GM18870 (cell line): ENCODE data around the gene NELFB.

Experiments used
- ATAC-seq: cut with Tn5 transposase; IDR thresholded peaks from one replicate; pipeline ENCODE4 v1.9.1; 2021; ENCODE audit warnings: moderate library complexity; ENCODE audit not compliant: unreplicated experiment

The NELFB gene

GRCh38 chr9:137313326-137313936 lies 58.3 kb downstream of the NELFB start:
- no peak for ATAC-seq

DNA sequence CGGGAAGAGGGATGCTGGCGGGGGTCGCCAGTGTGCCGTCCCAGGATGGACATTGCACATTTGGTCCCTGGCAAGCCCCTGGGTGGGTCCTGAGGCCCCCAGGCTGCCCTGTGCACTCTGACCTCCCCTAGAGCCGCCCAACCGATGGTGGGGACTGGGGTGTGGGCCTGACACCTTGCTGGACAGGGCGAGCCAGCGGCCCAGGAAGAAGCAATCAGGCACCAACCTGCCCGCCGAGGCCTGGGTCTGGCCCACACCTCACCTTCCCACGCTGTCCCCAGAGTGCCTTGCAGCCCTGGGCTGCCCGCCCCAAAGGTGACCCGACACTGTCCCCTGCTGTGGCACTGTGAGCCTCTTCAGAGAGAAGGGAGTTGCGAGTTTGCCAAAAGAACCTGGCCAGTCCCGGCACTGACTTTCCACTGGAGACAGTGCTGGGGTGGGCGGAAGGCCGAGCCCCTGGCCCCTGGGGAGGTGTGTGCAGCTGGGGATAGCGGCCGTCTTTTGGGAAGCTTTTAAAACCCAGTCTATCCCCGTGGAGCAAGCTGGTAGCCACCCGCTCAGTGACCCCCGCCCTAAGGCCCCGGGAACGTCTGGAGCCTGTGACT lies 58.9 kb downstream of the NELFB start:
- ATAC-seq = no peak

GRCh38 chr9:137314561-137315560 lies 59.7 kb downstream of the NELFB start:
- ATAC-seq = no peak

DNA sequence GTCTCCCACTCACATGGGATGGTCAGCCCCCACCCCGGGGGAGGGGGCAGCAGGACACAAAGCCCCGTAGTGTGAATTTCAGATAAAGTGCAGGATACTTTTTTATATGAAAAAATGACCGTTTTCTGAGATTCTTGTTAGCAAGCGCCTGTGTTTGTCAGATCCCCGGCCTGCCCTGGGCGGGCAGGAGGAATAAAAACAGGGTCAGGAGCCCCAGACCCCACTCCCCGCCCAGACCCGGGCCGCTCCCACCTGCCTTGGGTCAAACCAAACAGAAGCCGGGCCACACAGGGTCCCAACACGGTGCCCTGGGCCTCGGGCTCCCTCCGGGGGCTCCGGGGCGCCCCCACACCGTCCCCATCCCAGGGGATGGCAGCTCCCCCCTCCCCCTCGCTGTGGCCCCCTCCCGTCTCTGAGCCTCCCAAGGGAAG lies 60.5 kb downstream of the NELFB start:
- ATAC-seq = no peak

- no peak for ATAC-seq
These were observed 61.2 kb downstream of the NELFB start for GRCh38 chr9:137316012-137316981.

GRCh38 chr9:137317021-137317717 lies 62.0 kb downstream of the NELFB start:
- no peak for ATAC-seq

GRCh38 chr9:137317718-137318511 lies 62.8 kb downstream of the NELFB start:
- ATAC-seq = no peak

- no peak for ATAC-seq
These were observed 63.5 kb downstream of the NELFB start for GRCh38 chr9:137318602-137319001.

GRCh38 chr9:137319011-137319738 lies 64.0 kb downstream of the NELFB start:
- no peak for ATAC-seq

- no peak for ATAC-seq
These were observed 64.8 kb downstream of the NELFB start for GRCh38 chr9:137319739-137320551.

- no peak for ATAC-seq
These were observed 65.6 kb downstream of the NELFB start for GRCh38 chr9:137320555-137321384.

DNA sequence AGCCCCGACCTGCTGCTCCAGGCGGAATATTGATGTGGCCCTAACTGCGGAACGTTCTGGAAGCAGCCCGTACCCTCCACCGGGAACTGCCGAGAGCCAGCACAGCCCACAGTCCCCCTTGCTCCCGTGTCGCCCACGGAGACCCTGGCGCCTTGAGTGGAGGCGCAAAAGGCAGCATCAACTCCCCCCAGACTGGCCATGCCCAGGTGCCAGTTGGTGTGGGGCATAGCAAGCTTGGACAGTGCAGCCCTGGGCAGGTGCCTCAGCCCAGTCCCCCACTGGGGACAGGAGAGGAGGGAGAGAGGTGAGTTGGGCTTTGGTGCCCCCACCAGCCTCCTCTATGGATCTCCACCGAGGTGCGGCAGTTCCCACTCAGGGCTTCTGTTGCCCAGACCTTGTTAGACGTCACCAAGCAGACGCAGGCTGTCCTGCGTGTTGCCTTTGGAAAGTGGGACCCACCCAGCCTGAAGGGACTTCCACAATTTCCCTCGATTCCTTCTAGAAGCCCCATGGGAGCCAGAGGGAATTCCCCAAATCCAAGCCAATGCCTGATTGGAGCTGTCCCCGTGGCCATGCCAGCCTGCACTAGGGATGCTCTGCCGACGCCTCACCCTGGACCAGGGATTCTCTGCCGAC lies 66.7 kb downstream of the NELFB start:
- ATAC-seq = no peak
